A549 (cell line): Measurements from ENCODE around the gene KCNK15. TPM values are rescaled to one million over a fixed set of nuclear protein-coding genes. Genes with fewer than 3 reads are reported as not detected.

Experiments
- ATAC-seq, 2 experiments: fragments of 200-7000 bp in 1 of 2; fragments of >200 bp in 1 of 2; cut with Nextera tagmentation in 1 of 2; cut with Tn5 transposase in 1 of 2; 3 replicates each; pipeline versions ENCODE4 v1.8.0 to v1.9.1; 2018 to 2020; ENCODE audit warnings: mild to moderate bottlenecking in 1 of 2, moderate library complexity in 1 of 2
- CTCF ChIA-PET: fragments of 300-600 bp; sonication (Branson Sonifier 250); formaldehyde crosslinking; extraction: SDS; loops from one replicate; lab custom pipeline; 2021; ENCODE audit warnings: antibody characterized with exemption, inconsistent platforms; lab: Yijun Ruan, JAX
- POLR2A ChIA-PET: fragments of 350-600 bp; formaldehyde crosslinking; extraction: SDS; loops from one replicate; lab custom pipeline; 2021; ENCODE audit warnings: antibody characterized with exemption, inconsistent platforms; lab: Yijun Ruan, JAX
- DNase-seq, 2 experiments: peaks; one replicate each; pipeline versions ENCODE4 v3.0.0 to v3.0.0-alpha.2; 2011 to 2016; ENCODE audit warnings: low read depth in 1 of 2, low spot score in 1 of 2
- FAIRE-seq: peaks from 2 replicates; lab custom pipeline; 2011; peaks lifted over from hg19 to GRCh38; lab: Jason Lieb, UNC
- H3K27ac ChIP-seq, 2 experiments: fragments of >200 bp; sonication (Bioruptor Twin); formaldehyde crosslinking; 3 replicates each; pipeline ENCODE4 v1.5.1; 2016 to 2017
- H3K4me1 ChIP-seq: fragments of >200 bp; sonication (Bioruptor Twin); formaldehyde crosslinking; 3 replicates; pipeline ENCODE4 v1.6.1; 2016
- H3K4me2 ChIP-seq: fragments of >200 bp; sonication (Bioruptor Twin); formaldehyde crosslinking; 3 replicates; pipeline ENCODE4 v1.6.1; 2016
- H3K4me3 ChIP-seq: fragments of >200 bp; sonication (Bioruptor Twin); formaldehyde crosslinking; 3 replicates; pipeline ENCODE4 v1.5.1; 2016
- H3K9me3 ChIP-seq: fragments of >200 bp; sonication (Bioruptor Twin); formaldehyde crosslinking; 3 replicates; pipeline ENCODE4 v1.6.1; 2016
- BCL3 ChIP-seq: fragments of >200 bp; sonication (Bioruptor Twin); formaldehyde crosslinking; IDR thresholded peaks from 3 replicates; pipeline ENCODE4 v1.6.1; 2016
- CBX2 ChIP-seq: fragments of 200-600 bp; sonication (generic); IDR thresholded peaks from 2 replicates; pipeline ENCODE4 v1.6.1; 2016; ENCODE audit warnings: low read depth, mild to moderate bottlenecking, borderline replicate concordance
- CBX8 ChIP-seq: fragments of 200-600 bp; sonication (generic); IDR thresholded peaks from 2 replicates; pipeline ENCODE4 v1.6.1; 2016
- CHD4 ChIP-seq: fragments of 200-600 bp; sonication (generic); IDR thresholded peaks from 2 replicates; pipeline ENCODE4 v1.6.1; 2016; ENCODE audit warnings: antibody characterized with exemption, mild to moderate bottlenecking, borderline replicate concordance
- ESRRA ChIP-seq: fragments of 150-350 bp; IDR thresholded peaks from 2 replicates; pipeline ENCODE4 v1.6.1; 2014; ENCODE audit warnings: mild to moderate bottlenecking, low read length, borderline replicate concordance
- FOXS1 ChIP-seq: fragments of 250-450 bp; sonication (Bioruptor Pico); IDR thresholded peaks from 2 replicates; pipeline ENCODE4 v1.5.0; 2020; ENCODE audit warnings: mild to moderate bottlenecking, moderate library complexity
- GATA3 ChIP-seq: IDR thresholded peaks from 2 replicates; pipeline ENCODE4 v1.6.1; 2012; ENCODE audit warnings: borderline replicate concordance
- HES2 ChIP-seq: fragments of >200 bp; sonication (Bioruptor Twin); formaldehyde crosslinking; IDR thresholded peaks from 2 replicates; pipeline ENCODE4 v1.6.1; 2016
- HOXA7 ChIP-seq: fragments of 250-450 bp; sonication (Bioruptor Pico); IDR thresholded peaks from 2 replicates; pipeline ENCODE4 v1.5.0; 2020; ENCODE audit warnings: mild to moderate bottlenecking, moderate library complexity
- JUNB ChIP-seq: fragments of >200 bp; sonication (Bioruptor Twin); formaldehyde crosslinking; IDR thresholded peaks from 2 replicates; pipeline ENCODE4 v1.6.1; 2016
- KDM5A ChIP-seq: fragments of 200-600 bp; sonication (generic); IDR thresholded peaks from 2 replicates; pipeline ENCODE4 v1.6.1; 2016; ENCODE audit warnings: antibody characterized with exemption, mild to moderate bottlenecking
- MAFK ChIP-seq: fragments of 450-650 bp; IDR thresholded peaks from 2 replicates; pipeline ENCODE4 v1.6.1; 2014; ENCODE audit not compliant: partially characterized antibody
- MAX ChIP-seq: IDR thresholded peaks from 2 replicates; pipeline ENCODE4 v1.6.1; 2012
- MAZ ChIP-seq: fragments of 150-350 bp; IDR thresholded peaks from 2 replicates; pipeline ENCODE4 v1.6.1; 2014; ENCODE audit warnings: antibody characterized with exemption, low read depth, low read length, borderline replicate concordance
- NR3C1 ChIP-seq: fragments of >200 bp; sonication (Bioruptor Twin); formaldehyde crosslinking; IDR thresholded peaks from 3 replicates; pipeline ENCODE4 v1.6.1; 2017
- POLR2A ChIP-seq: IDR thresholded peaks from 2 replicates; pipeline ENCODE4 v1.6.1; 2012; ENCODE audit warnings: mild to moderate bottlenecking, low read length
- RCOR1 ChIP-seq: fragments of 150-350 bp; IDR thresholded peaks from 2 replicates; pipeline ENCODE4 v1.6.1; 2014; ENCODE audit warnings: antibody characterized with exemption, low read length, low read depth
- REST ChIP-seq: fragments of 200-600 bp; sonication (generic); IDR thresholded peaks from 2 replicates; pipeline ENCODE4 v1.6.1; 2016; ENCODE audit warnings: antibody characterized with exemption, mild to moderate bottlenecking, moderate library complexity
- SMC3 ChIP-seq: fragments of >200 bp; sonication (Bioruptor Twin); formaldehyde crosslinking; IDR thresholded peaks from 3 replicates; pipeline ENCODE4 v1.6.1; 2018; ENCODE audit warnings: inconsistent platforms
- ZFP36 ChIP-seq: fragments of 450-650 bp; IDR thresholded peaks from 2 replicates; pipeline ENCODE4 v1.6.1; 2014; ENCODE audit warnings: borderline replicate concordance; ENCODE audit not compliant: partially characterized antibody
- ZNF302 ChIP-seq: fragments of 250-450 bp; sonication (Bioruptor Pico); IDR thresholded peaks from 2 replicates; pipeline ENCODE4 v1.9.0; 2021; ENCODE audit warnings: inconsistent platforms, mild to moderate bottlenecking, moderate library complexity
- WGBS: methylation state at CpG from one replicate; pipeline ENCODE4 v1.1.6; 2017; ENCODE audit errors: missing lambda C conversion rate; 5-methylcytosine and 5-hydroxymethylcytosine counted together
- polyA plus RNA-seq, 4 experiments: library from polyadenylated mRNA; depleted of rRNA in 3 of 4; stranded (reverse); fragments of >200 nt; fragmentation: RNase III in 1 of 4; extraction: RNeasy Plus Mini Kit Qiagen cat#74134 plus additional on column Dnase treatment in 1 of 4; gene quantifications; 2 replicates in 3 of 4; 3 replicates in 1 of 4; pipeline ENCODE4 v1.2.3, GENCODE V29; 2011 to 2017

The KCNK15 gene
- polyA plus RNA-seq, 2 of the 4 experiments (the other 2 are of a cell fraction) = 0.43 to 0.49 TPM

- WGBS = 66% methylated on average over 10 of the region's 10 CpGs
- H3K27ac ChIP-seq = no peak overlapping the region
- no peak for FAIRE-seq
- ATAC-seq = no peak
- CTCF ChIA-PET = interaction anchor here (1.5 to 2.3 kb wide), 2 partner anchors 14 to 41 kb away, joined by 3 to 7 read pairs; no protein-coding TSS in a partner anchor
- no peak overlapping the region for H3K4me3 ChIP-seq
- no peak overlapping the region for H3K4me2 ChIP-seq
- H3K9me3 ChIP-seq = no peaks in the 10 kb centered on the region
- TF ChIP-seq CBX8 (no peak), MAZ (no peak), MAFK (no peak)
- no peak for DNase-seq
- POLR2A ChIA-PET = no interaction called here
- no peaks in the 10 kb centered on the region for H3K4me1 ChIP-seq
These were observed 43.2 kb downstream of the KCNK15 start for GRCh38 chr20:44788706-44789456.

GRCh38 chr20:44790638-44791393 is 45.2 kb downstream of the KCNK15 start:
- ChIA-PET POLR2A (no interaction called here), CTCF (interaction anchor here (1.7 kb wide), 1 partner anchor 34 kb away, joined by 4 read pairs; no protein-coding TSS in a partner anchor)
- no peak for TF ChIP-seq HOXA7 (CRISPR knock-in tag)
- TF ChIP-seq MAX = no peak
- TF ChIP-seq CBX2 = no peak
- no peak for TF ChIP-seq ESRRA
- H3K9me3 ChIP-seq = no peaks in the 10 kb centered on the region
- no peak overlapping the region for H3K4me3 ChIP-seq
- no peak for ATAC-seq
- DNase-seq = no peak
- no peak for FAIRE-seq
- no peaks in the 10 kb centered on the region for H3K4me1 ChIP-seq
- no peak overlapping the region for H3K27ac ChIP-seq
- no peak overlapping the region for H3K4me2 ChIP-seq
- WGBS = 77% methylated on average over 11 of the region's 11 CpGs

- ChIA-PET POLR2A (no interaction called here), CTCF (interaction anchor here (3.2 kb wide), 1 partner anchor 45 kb away, joined by 10 read pairs; no protein-coding TSS in a partner anchor)
- DNase-seq (no peak), ATAC-seq (no peak), FAIRE-seq (no peak)
- TF ChIP-seq HOXA7 (CRISPR knock-in tag) (no peak), FOXS1 (no peak), GATA3 (no peak)
- Histone ChIP-seq H3K4me3 (no peak overlapping the region), H3K4me2 (no peak overlapping the region), H3K4me1 (no peaks in the 10 kb centered on the region), H3K9me3 (no peaks in the 10 kb centered on the region), H3K27ac (no peak overlapping the region)
- 42% methylated on average over 7 of the region's 7 CpGs for WGBS
These were observed 47.1 kb downstream of the KCNK15 start for GRCh38 chr20:44792796-44793195.

- TF ChIP-seq BCL3 (no peak), CBX8 (no peak), RCOR1 (no peak), POLR2A (no peak), HES2 (no peak)
- TF ChIP-seq, all 56 proteins: peak for 0
- FAIRE-seq = no peak
- DNase-seq = no peak
- ChIA-PET POLR2A (no interaction called here), CTCF (interaction anchor here (1.5 to 2.2 kb wide), 2 partner anchors 14 to 16 kb away, joined by 3 to 7 read pairs; no protein-coding TSS in a partner anchor)
- Histone ChIP-seq H3K4me3 (no peak overlapping the region), H3K4me1 (no peaks in the 10 kb centered on the region), H3K27ac (no peak overlapping the region), H3K4me2 (no peak overlapping the region), H3K9me3 (no peaks in the 10 kb centered on the region)
- ATAC-seq = no peak
- WGBS = 48% methylated on average over 4 of the region's 4 CpGs
These were observed 50.2 kb downstream of the KCNK15 start for GRCh38 chr20:44795836-44796235.

- no peaks in the 10 kb centered on the region for H3K4me1 ChIP-seq
- POLR2A ChIA-PET = no interaction called here
- CTCF ChIA-PET = interaction anchor here (1.0 to 2.2 kb wide), 7 partner anchors 12 to 71 kb away, joined by 3 to 7 read pairs (median 3); no protein-coding TSS in a partner anchor
- H3K27ac ChIP-seq = no peak overlapping the region
- DNase-seq (no peak), FAIRE-seq (no peak), ATAC-seq (no peak)
- no peak overlapping the region for H3K4me2 ChIP-seq
- H3K9me3 ChIP-seq = no peaks in the 10 kb centered on the region
- H3K4me3 ChIP-seq = no peak overlapping the region
- no peak for TF ChIP-seq ZNF302 (CRISPR knock-in tag)
- TF ChIP-seq CBX2 = no peak
- TF ChIP-seq GATA3 = no peak
- TF ChIP-seq NR3C1 = no peak
- no peak for TF ChIP-seq KDM5A
- TF ChIP-seq CHD4 = no peak
- no peak for TF ChIP-seq JUNB
- no peak for TF ChIP-seq ZFP36
- no peak for TF ChIP-seq REST
- TF ChIP-seq SMC3 = no peak
These were observed 50.6 kb downstream of the KCNK15 start for GRCh38 chr20:44796311-44796710.
